ENCODE measurements around the gene DBX2. TPM values are rescaled to one million over a fixed set of nuclear protein-coding genes. Genes with fewer than 3 reads are reported as not detected.
"Not testable (repeated sequence)": the region's sequence is repeated elsewhere in the genome, so short reads cannot be mapped to it uniquely, and the experiment has no call there.

DBX2 gene
- total RNA-seq, 5 donors from 2014 or later (not counting 1 experiment from before 2014, with no cell fraction given): not detected

- H3K4me1 Mint-ChIP-seq; H3K4me3 Mint-ChIP-seq; CTCF ChIA-PET; H3K27ac Mint-ChIP-seq; H3K36me3 Mint-ChIP-seq; DNase-seq; H3K4me1 ChIP-seq (ENCODE audit: control insufficient read depth in 1 of 2, extremely low read depth in 1 of 2, insufficient read depth in 2 of 2, low read length in 2 of 2); H3K36me3 ChIP-seq (ENCODE audit: control insufficient read depth in 2 of 2, extremely low read depth in 1 of 2, insufficient read depth in 1 of 2, low read length in 1 of 2); H3K4me3 ChIP-seq (ENCODE audit: control insufficient read depth in 1 of 2, extremely low read depth in 1 of 2, low read length in 1 of 2); H3K27ac ChIP-seq (ENCODE audit: low read length); ATAC-seq (replicated peaks in 1 of 4); H3K9me3 Mint-ChIP-seq; H3K27me3 ChIP-seq (replicated peaks in 1 of 2; ENCODE audit: control insufficient read depth in 2 of 2, extremely low read depth in 1 of 2, insufficient read depth in 2 of 2, low read length in 1 of 2); H3K9me3 ChIP-seq: not testable (repeated sequence)
- peaks cover 11 to 12% of the 10 kb centered on the region in 2 donors for H3K27me3 Mint-ChIP-seq
- POLR2A ChIA-PET: interaction anchor here in 1 of 2 donors (0.7 kb wide), 1 partner anchor 14 kb away, joined by 3 read pairs; no protein-coding TSS in a partner anchor
- WGBS (ENCODE audit: insufficient coverage): no CpG with 5 or more reads among the region's 10 CpGs
Measured at GRCh38 chr12:44984863-44985262, 66.0 kb downstream of the DBX2 start.

- ChIA-PET CTCF (no interaction called here), POLR2A (no interaction called here)
- H3K4me1 Mint-ChIP-seq: no peaks in the 10 kb centered on the region
- H3K27ac ChIP-seq (ENCODE audit: low read length): no peak overlapping the region
- H3K27me3 Mint-ChIP-seq: no peaks in the 10 kb centered on the region
- no peak overlapping the region for H3K4me3 ChIP-seq (ENCODE audit: control insufficient read depth in 1 of 2, extremely low read depth in 1 of 2, low read length in 1 of 2)
- ATAC-seq (replicated peaks in 1 of 4) (no peak), DNase-seq (no peak)
- no peak overlapping the region for H3K4me3 Mint-ChIP-seq
- H3K27ac Mint-ChIP-seq: no peak overlapping the region
- no peaks in the 10 kb centered on the region for H3K9me3 ChIP-seq
- no CpG with 5 or more reads among the region's 5 CpGs for WGBS (ENCODE audit: insufficient coverage)
- H3K27me3 ChIP-seq (replicated peaks in 1 of 2; ENCODE audit: control insufficient read depth in 2 of 2, extremely low read depth in 1 of 2, insufficient read depth in 2 of 2, low read length in 1 of 2): no peaks in the 10 kb centered on the region
- no peaks in the 10 kb centered on the region for H3K4me1 ChIP-seq (ENCODE audit: control insufficient read depth in 1 of 2, extremely low read depth in 1 of 2, insufficient read depth in 2 of 2, low read length in 2 of 2)
- H3K36me3 Mint-ChIP-seq: no peaks in the 10 kb centered on the region
- H3K36me3 ChIP-seq (ENCODE audit: control insufficient read depth in 2 of 2, extremely low read depth in 1 of 2, insufficient read depth in 1 of 2, low read length in 1 of 2): no peaks in the 10 kb centered on the region
- no peaks in the 10 kb centered on the region for H3K9me3 Mint-ChIP-seq
Measured at GRCh38 chr12:44979918-44980317, 71.0 kb downstream of the DBX2 start.

- Mint-ChIP-seq H3K27me3 (peaks cover 0 to 2% of the 10 kb centered on the region in 2 donors), H3K27ac (no peak overlapping the region), H3K9me3 (no peaks in the 10 kb centered on the region), H3K36me3 (no peaks in the 10 kb centered on the region), H3K4me3 (no peak overlapping the region), H3K4me1 (no peaks in the 10 kb centered on the region)
- Histone ChIP-seq H3K27ac (ENCODE audit: low read length) (no peak overlapping the region), H3K9me3 (no peaks in the 10 kb centered on the region), H3K4me3 (ENCODE audit: control insufficient read depth in 1 of 2, extremely low read depth in 1 of 2, low read length in 1 of 2) (no peak overlapping the region), H3K36me3 (ENCODE audit: control insufficient read depth in 2 of 2, extremely low read depth in 1 of 2, insufficient read depth in 1 of 2, low read length in 1 of 2) (no peaks in the 10 kb centered on the region), H3K4me1 (ENCODE audit: control insufficient read depth in 1 of 2, extremely low read depth in 1 of 2, insufficient read depth in 2 of 2, low read length in 2 of 2) (no peaks in the 10 kb centered on the region), H3K27me3 (replicated peaks in 1 of 2; ENCODE audit: control insufficient read depth in 2 of 2, extremely low read depth in 1 of 2, insufficient read depth in 2 of 2, low read length in 1 of 2) (no peaks in the 10 kb centered on the region)
- CTCF ChIA-PET: no interaction called here
- POLR2A ChIA-PET: no interaction called here
- no peak for ATAC-seq (replicated peaks in 1 of 4)
- no peak for DNase-seq
Measured at GRCh38 chr12:44976246-44976645, 74.7 kb downstream of the DBX2 start.

- H3K27ac ChIP-seq (ENCODE audit: low read length): no peak overlapping the region
- Mint-ChIP-seq H3K9me3 (no peaks in the 10 kb centered on the region), H3K4me3 (no peak overlapping the region), H3K27ac (no peak overlapping the region), H3K36me3 (no peaks in the 10 kb centered on the region), H3K27me3 (peaks cover 0 to 3% of the 10 kb centered on the region in 2 donors), H3K4me1 (peaks cover 5 to 7% (median 6%) of the 10 kb centered on the region in 3 donors)
- 46% methylated on average over 2 of the region's 2 CpGs for WGBS (ENCODE audit: insufficient coverage)
- H3K4me3 ChIP-seq (ENCODE audit: control insufficient read depth in 1 of 2, extremely low read depth in 1 of 2, low read length in 1 of 2): no peak overlapping the region
- H3K27me3 ChIP-seq (replicated peaks in 1 of 2; ENCODE audit: control insufficient read depth in 2 of 2, extremely low read depth in 1 of 2, insufficient read depth in 2 of 2, low read length in 1 of 2): no peaks in the 10 kb centered on the region
- H3K4me1 ChIP-seq (ENCODE audit: control insufficient read depth in 1 of 2, extremely low read depth in 1 of 2, insufficient read depth in 2 of 2, low read length in 2 of 2): peaks cover 0 to 9% of the 10 kb centered on the region in 2 experiments
- ChIA-PET CTCF (interaction anchor here in 1 of 2 donors (1.0 kb wide), 1 partner anchor 10 kb away, joined by 6 read pairs; no protein-coding TSS in a partner anchor), POLR2A (no interaction called here)
- ATAC-seq (replicated peaks in 1 of 4) (no peak), DNase-seq (peak in 1 of 35 experiments; percentile 7)
- H3K36me3 ChIP-seq (ENCODE audit: control insufficient read depth in 2 of 2, extremely low read depth in 1 of 2, insufficient read depth in 1 of 2, low read length in 1 of 2): no peaks in the 10 kb centered on the region
- H3K9me3 ChIP-seq: no peaks in the 10 kb centered on the region
Measured at GRCh38 chr12:44972746-44973421, 78.0 kb downstream of the DBX2 start.

- ATAC-seq (replicated peaks in 1 of 4) (no peak), DNase-seq (peak in 1 of 35 experiments; percentile 2)
- Mint-ChIP-seq H3K4me1 (peaks cover 5 to 14% (median 8%) of the 10 kb centered on the region in 3 donors), H3K4me3 (no peak overlapping the region), H3K27ac (no peak overlapping the region), H3K9me3 (peaks cover 5 to 16% (median 5%) of the 10 kb centered on the region in 3 donors), H3K27me3 (peaks cover 0 to 3% of the 10 kb centered on the region in 2 donors), H3K36me3 (no peaks in the 10 kb centered on the region)
- Histone ChIP-seq H3K4me1 (ENCODE audit: control insufficient read depth in 1 of 2, extremely low read depth in 1 of 2, insufficient read depth in 2 of 2, low read length in 2 of 2) (peaks cover 0 to 9% of the 10 kb centered on the region in 2 experiments), H3K36me3 (ENCODE audit: control insufficient read depth in 2 of 2, extremely low read depth in 1 of 2, insufficient read depth in 1 of 2, low read length in 1 of 2) (no peaks in the 10 kb centered on the region), H3K4me3 (ENCODE audit: control insufficient read depth in 1 of 2, extremely low read depth in 1 of 2, low read length in 1 of 2) (no peak overlapping the region), H3K27ac (ENCODE audit: low read length) (no peak overlapping the region), H3K9me3 (no peaks in the 10 kb centered on the region), H3K27me3 (replicated peaks in 1 of 2; ENCODE audit: control insufficient read depth in 2 of 2, extremely low read depth in 1 of 2, insufficient read depth in 2 of 2, low read length in 1 of 2) (no peaks in the 10 kb centered on the region)
- CTCF ChIA-PET: no interaction called here
- POLR2A ChIA-PET: no interaction called here
- no CpG with 5 or more reads among the region's 1 CpG for WGBS (ENCODE audit: insufficient coverage)
Measured at GRCh38 chr12:44968965-44969364, 81.9 kb downstream of the DBX2 start.

Other genes with a start within 250 kb of the DBX2 start
- 100 to 1,000 TPM; 154 to 212 (median 169) TPM for gene NELL2, start 174.8 kb downstream of the DBX2 start, total RNA-seq
- 10 to 100 TPM; 17.9 to 22.5 (median 20.3) TPM for gene ANO6, start 165.0 kb upstream of the DBX2 start, total RNA-seq

Data from T-cell (primary cell).